GM12873 (cell line): ENCODE results near the gene LIX1L.

Experiments used
- TF ChIP-seq, protein P1 (sequence below): IDR thresholded peaks from 2 replicates; pipeline ENCODE4 v1.5.1; 2012; ENCODE audit warnings: low read depth, mild to moderate bottlenecking, moderate library complexity, low read length, control low read depth; ENCODE audit not compliant: insufficient read depth; ENCODE audit errors: missing control alignments

LIX1L gene

DNA sequence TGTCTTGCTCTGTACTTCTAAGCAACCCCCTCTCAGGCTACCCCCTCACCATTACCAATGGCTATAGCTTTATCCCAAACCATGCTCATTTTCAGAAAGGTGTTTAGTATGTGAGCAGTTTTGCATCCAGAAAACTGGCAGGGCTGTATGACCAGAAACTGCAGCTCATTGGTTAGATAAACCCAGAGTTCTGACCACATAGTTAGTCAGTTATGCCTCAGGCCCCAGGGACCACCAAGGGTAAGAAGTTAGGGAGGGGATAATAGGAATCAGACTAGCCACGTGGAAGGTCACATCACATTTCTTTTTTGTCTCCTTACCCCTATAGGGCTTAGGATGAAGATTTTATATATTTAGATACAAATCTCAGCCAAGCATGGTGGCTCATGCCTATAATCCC is 49.2 kb downstream of the LIX1L start:
- TF ChIP-seq, protein P1, sequence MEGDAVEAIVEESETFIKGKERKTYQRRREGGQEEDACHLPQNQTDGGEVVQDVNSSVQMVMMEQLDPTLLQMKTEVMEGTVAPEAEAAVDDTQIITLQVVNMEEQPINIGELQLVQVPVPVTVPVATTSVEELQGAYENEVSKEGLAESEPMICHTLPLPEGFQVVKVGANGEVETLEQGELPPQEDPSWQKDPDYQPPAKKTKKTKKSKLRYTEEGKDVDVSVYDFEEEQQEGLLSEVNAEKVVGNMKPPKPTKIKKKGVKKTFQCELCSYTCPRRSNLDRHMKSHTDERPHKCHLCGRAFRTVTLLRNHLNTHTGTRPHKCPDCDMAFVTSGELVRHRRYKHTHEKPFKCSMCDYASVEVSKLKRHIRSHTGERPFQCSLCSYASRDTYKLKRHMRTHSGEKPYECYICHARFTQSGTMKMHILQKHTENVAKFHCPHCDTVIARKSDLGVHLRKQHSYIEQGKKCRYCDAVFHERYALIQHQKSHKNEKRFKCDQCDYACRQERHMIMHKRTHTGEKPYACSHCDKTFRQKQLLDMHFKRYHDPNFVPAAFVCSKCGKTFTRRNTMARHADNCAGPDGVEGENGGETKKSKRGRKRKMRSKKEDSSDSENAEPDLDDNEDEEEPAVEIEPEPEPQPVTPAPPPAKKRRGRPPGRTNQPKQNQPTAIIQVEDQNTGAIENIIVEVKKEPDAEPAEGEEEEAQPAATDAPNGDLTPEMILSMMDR, result no peak

DNA sequence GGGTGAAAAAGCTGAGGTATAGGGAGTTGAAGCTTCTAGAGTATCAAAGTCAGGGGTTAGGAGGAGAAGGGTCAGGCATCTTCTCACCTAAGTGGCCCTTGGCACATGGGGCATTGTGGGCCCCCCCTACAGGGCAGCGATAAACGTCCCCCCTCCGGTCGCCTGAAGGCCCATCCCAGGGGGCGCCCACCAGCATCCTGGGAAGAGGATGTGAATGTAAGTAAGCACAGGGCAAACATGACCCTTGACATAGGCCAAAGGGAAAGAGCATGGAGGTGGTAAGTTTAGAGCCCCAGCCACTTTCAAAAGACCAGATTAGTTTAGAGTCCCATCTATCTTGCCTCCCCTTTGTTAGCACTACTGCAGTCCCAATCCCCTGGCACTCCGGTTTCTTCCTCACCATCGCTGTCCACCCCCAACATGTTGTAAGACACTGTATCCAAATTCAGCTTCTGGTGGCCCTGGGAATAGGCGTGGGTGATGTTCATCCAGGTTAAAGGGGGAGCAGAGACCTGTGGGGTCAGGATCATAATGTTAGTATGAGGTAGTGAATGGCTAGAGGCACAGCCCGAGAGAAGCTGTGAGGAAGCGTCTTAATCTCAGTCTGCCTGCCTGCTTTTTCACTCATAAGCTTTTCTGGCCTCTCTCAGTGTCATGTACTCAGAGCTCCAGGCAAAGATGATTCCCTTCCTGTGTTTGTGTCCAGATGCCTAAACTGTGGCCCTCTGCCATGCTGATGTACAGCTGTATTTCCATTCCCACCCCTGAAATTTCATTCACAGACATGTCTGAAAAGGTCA is 50.7 kb downstream of the LIX1L start:
- TF ChIP-seq, protein P1, result no peak

DNA sequence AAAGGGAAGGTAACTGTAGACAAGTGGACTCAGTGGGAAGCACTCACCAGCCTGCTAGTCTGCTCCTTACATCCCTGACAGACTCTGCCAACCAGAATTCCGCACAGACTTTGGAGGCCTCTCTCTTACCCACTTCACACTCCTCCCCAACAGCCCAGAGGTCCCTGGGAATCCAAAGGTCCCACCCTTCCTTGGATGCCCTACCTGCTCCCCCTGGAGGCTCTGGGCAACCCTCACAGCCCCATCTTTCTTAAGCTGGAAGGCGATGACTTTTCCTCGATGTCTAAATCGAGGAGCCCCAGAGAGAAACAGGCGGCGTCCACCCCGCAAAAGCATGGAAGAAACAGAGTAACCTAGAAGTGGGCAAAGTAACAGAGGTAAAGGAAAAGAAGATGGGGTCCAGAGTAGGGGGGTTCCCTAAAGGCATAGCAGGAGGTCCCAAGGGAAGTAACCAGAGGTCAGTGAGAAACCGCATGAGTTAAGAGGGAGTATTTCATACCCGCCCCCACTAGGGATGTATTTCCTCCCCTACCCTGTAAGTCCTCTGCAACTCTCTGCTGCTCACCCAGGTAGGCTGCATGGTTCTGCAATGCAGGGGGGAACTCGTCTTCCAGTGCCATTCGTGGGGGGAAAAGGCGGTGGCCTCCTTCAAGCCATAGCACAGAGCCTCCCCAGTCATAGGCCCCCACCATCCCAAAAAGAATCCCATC is 56.4 kb downstream of the LIX1L start:
- TF ChIP-seq, protein P1, result no peak

DNA sequence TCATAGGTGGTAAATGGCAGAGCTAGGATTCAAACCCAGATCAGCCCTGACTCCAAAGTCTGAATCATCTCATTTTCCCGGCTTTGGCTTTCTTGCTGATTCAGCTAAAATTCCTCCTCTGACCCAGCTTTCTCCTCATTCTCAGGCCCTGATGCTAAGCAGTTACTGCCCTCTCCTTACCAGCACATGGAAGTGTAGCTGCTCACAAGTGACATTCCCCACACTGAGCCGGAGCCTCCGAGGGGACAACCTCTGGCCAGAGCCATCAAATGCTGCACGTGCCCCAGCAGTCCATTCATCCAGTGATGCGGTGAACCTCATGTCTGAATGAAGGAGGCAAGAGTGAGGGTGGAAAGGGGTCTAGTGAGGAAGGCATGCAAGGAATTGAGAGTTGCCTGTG is 59.1 kb downstream of the LIX1L start:
- TF ChIP-seq, protein P1, result no peak

DNA sequence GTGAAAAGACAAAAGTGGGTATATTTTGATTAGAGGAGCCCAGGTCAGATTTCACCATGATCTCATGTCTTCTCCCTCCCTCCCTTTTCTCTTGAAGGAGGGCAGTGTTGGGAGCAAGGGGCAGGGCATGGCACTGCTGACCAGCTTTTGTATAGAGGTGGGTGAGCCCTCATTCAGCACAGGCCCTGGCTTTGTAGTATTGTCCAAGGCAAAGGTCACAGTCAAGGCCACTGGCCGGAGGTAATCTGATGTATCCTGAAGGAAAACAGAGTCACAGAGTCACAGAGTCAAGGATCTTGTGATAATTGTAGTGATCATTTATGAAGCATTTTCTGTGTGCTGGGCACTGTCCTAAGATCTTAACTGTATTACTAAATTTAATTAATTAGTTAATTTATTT is 59.8 kb downstream of the LIX1L start:
- TF ChIP-seq, protein P1, result no peak

DNA sequence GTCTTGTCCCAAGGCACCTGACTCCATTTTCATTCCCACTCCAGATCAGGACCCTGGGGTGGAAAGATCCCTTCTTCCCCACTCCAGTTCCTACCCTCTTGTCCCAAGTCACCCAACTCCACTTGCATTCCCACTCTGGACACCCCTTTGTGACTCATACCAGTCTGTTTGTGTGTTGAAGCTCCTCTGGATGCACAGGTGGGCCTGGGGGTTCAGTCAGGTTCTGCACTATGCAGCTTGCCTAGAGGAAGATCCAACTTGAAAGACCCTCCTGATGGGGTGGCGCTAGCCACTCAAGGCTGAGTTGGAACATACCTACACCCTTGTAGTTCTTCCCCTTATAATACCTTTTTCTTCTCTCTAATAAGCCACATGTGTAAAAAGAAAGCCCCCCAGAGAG is 62.3 kb downstream of the LIX1L start:
- TF ChIP-seq, protein P1, result no peak

DNA sequence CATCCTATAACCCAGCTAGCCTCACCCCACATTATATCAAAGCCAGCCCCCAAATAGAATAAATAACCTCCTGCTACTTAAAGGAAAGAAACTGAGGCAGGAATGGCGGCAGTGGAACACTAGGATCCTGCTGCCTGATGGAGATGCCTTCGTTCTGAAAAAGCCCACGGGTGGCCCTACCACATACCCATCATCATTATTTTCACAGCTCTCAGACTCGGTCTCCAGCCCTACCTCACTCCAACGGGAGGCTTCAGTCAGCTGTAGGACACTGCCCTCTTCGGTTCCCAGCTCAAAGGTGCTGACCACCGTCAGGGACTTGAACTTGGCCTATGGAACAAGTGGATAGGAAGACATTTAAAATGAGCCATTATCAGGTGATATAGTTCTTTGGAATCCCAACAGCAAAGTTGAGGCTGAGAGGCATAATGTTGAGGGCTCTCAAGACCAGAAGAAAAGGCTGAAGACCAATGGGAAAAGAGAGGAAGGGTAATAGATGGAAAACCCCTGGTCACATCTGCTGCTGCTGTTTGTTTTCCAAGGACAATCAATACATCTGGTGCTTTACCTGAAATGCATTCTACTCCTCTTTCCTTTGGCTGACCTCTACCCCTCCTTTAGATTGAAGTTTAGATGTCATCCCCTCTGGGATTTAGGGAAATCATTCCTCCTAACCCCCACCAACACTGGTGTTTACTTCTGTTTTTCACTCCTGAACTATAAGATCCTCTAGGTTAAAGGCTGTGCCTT is 64.3 kb downstream of the LIX1L start:
- TF ChIP-seq, protein P1, result no peak
